Measurements from ENCODE around the gene PAX8. TPM values are rescaled to one million over a fixed set of nuclear protein-coding genes. Genes with fewer than 3 reads are reported as not detected.

The PAX8 gene
- total RNA-seq, 1 donor from 2014 or later = 0.71 TPM

GRCh38 chr2:113225263-113226259 is 53.2 kb downstream of the PAX8 start:
- H3K4me1 Mint-ChIP-seq = no peaks in the 10 kb centered on the region
- no peak for TF ChIP-seq CTCF (IDR thresholded peaks at IDR 0.05)
- DNase-seq = no peak
- no peak for ATAC-seq (ENCODE audit: low read depth)
- peaks cover 2% of the 10 kb centered on the region for H3K27me3 Mint-ChIP-seq
- no peak overlapping the region for H3K4me3 Mint-ChIP-seq
- POLR2A ChIA-PET = no interaction called here
- CTCF ChIA-PET = no interaction called here
- H3K9me3 Mint-ChIP-seq = no peaks in the 10 kb centered on the region
- no peak overlapping the region for H3K27ac Mint-ChIP-seq
- no peaks in the 10 kb centered on the region for H3K36me3 Mint-ChIP-seq (ENCODE audit: low read depth)
- intact Hi-C loops (cut with micrococcal nuclease) = no loop called here

GRCh38 chr2:113224647-113225236 is 54.0 kb downstream of the PAX8 start:
- intact Hi-C loops (cut with micrococcal nuclease) = no loop called here
- no peaks in the 10 kb centered on the region for H3K9me3 Mint-ChIP-seq
- no peak for DNase-seq
- ChIA-PET POLR2A (no interaction called here), CTCF (no interaction called here)
- TF ChIP-seq CTCF (IDR thresholded peaks at IDR 0.05) = no peak
- no peak for ATAC-seq (ENCODE audit: low read depth)
- no peaks in the 10 kb centered on the region for H3K4me1 Mint-ChIP-seq
- H3K4me3 Mint-ChIP-seq = no peak overlapping the region
- H3K36me3 Mint-ChIP-seq (ENCODE audit: low read depth) = no peaks in the 10 kb centered on the region
- H3K27ac Mint-ChIP-seq = no peak overlapping the region
- H3K27me3 Mint-ChIP-seq = peaks cover 6% of the 10 kb centered on the region

GRCh38 chr2:113223813-113224212 is 54.9 kb downstream of the PAX8 start:
- intact Hi-C loops (cut with micrococcal nuclease) = no loop called here
- CTCF ChIA-PET = no interaction called here
- no peak overlapping the region for H3K4me3 Mint-ChIP-seq

DNA sequence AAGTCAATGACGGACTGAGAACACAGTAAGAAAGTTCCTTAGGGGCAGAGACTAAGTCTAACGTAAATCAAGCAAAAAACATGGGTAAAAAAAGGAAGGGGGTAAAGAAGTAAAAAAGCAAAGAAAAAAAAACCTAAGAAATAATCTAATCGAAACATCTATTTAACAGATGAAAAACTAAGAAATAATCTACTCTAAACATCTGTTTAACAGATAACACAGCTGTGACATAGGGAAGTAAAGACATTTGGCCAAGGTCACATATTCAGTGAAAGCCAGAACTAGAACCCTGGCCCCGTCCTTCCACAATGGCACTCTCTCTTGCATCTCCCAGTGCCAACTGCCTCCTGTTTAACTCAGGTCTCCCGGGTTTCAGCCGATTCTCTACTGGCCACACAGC is 56.9 kb downstream of the PAX8 start:
- H3K4me3 Mint-ChIP-seq = no peak overlapping the region
- peaks cover 10% of the 10 kb centered on the region for H3K27me3 Mint-ChIP-seq
- intact Hi-C loops (cut with micrococcal nuclease) = no loop called here
- H3K4me1 Mint-ChIP-seq = peaks cover 12% of the 10 kb centered on the region
- H3K9me3 Mint-ChIP-seq = no peaks in the 10 kb centered on the region
- H3K36me3 Mint-ChIP-seq (ENCODE audit: low read depth) = no peaks in the 10 kb centered on the region
- no peak for TF ChIP-seq CTCF (IDR thresholded peaks at IDR 0.05)
- DNase-seq (no peak), ATAC-seq (ENCODE audit: low read depth) (no peak)
- CTCF ChIA-PET = interaction anchor here (1.0 to 1.3 kb wide), 3 partner anchors 18 to 41 kb away, joined by 3 to 4 read pairs (median 3); no protein-coding TSS in a partner anchor
- no peak overlapping the region for H3K27ac Mint-ChIP-seq
- POLR2A ChIA-PET = no interaction called here

More at GRCh38 chr2:113223813-113224212, 54.9 kb downstream of the PAX8 start:
- Mint-ChIP-seq H3K4me1 (no peaks in the 10 kb centered on the region), H3K27me3 (peaks cover 6% of the 10 kb centered on the region), H3K27ac (no peak overlapping the region), H3K9me3 (no peaks in the 10 kb centered on the region), H3K36me3 (ENCODE audit: low read depth) (no peaks in the 10 kb centered on the region)
- ATAC-seq (ENCODE audit: low read depth) = no peak
- TF ChIP-seq CTCF (IDR thresholded peaks at IDR 0.05) = no peak
- POLR2A ChIA-PET = no interaction called here
- no peak for DNase-seq

Measured in activated B cell treated with CpG ODN at 0.5 μM for 24 hours (primary cell).